Activated CD4-positive, alpha-beta T cell treated with anti-CD3 and anti-CD28 coated beads, Interleukin-2, Interleukin-6, amounts not matched to agents 100 ng/mL and 50 ng/mL, durations not matched to agents 16 hours and 8 hours (primary cell): ENCODE results near the gene RCE1.

ENCODE experiments used
- DNase-seq: peaks from one replicate; pipeline ENCODE4 v3.0.0-alpha.2; 2020

The RCE1 gene

GRCh38 chr11:66845143-66845875, 2.1 kb downstream of the RCE1 start:
- DNase-seq = no peak

DNA sequence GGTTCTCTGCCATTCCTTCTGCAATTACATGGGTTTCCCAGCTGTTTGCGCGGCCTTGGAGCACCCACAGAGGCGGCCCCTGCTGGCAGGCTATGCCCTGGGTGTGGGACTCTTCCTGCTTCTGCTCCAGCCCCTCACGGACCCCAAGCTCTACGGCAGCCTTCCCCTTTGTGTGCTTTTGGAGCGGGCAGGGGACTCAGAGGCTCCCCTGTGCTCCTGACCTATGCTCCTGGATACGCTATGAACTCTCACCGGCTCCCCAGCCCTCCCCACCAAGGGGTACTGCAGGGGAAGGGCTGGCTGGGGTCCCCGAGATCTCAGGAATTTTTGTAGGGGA, 2.6 kb downstream of the RCE1 start:
- DNase-seq = no peak

GRCh38 chr11:66846671-66847091, 3.4 kb downstream of the RCE1 start:
- no peak for DNase-seq

DNA sequence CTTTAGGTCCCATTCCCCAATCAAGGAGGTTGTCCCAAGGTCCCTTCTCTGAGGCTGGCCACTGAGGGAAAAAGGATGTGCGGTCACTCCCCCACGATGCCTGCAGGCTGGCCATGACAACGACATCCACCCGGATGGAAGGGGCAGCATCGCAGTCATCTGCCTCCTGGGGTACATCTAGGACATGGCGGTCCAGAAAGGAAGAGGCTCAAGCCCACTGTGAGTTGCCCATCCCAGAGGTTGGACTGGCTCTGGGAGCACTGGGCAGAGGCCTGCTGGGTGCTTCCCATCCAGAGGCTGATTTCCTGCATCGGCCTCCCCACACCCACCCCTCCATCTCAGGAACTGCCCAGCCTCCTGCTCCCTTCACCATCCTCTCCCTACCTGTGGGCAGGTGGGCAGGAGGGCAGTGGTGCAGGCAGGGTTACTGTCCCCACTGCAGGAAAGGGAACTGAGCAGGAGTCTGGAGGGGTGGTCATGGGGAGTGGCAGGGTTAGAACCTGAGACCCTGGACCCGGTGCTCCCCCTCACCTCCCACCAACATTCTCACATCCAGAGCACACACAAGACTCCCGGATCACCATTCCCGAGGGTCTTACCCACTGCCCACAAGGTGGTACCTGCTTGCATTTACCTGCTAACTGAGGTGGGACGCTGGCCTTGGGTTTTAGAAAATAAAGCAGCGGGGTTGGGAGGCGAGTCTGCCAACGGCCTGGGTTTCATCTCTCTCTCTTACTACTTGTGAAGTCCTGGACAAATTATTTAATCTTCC, 4.4 kb downstream of the RCE1 start:
- DNase-seq = no peak

GRCh38 chr11:66848671-66849500, 5.6 kb downstream of the RCE1 start:
- no peak for DNase-seq

- DNase-seq = no peak
Measured at GRCh38 chr11:66849501-66850234, 6.4 kb downstream of the RCE1 start.

DNA sequence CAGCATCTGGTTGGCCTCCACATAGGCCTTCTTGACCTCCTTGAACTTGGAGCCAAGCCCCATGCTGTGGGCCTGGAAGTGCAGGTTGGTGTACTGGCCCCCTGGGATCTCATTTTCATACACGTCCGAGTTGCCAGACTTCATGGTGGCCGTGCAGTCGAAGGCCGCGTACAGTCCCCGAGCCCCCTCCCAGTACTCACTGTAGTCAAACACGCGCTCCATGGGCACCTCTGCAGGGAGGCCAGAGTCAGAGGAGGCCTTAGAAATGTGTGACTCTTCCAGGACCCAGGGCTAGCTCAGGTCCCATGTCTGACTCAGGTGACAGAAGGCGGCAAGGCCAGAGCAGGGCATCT, 7.0 kb downstream of the RCE1 start:
- no peak for DNase-seq

GRCh38 chr11:66850588-66851238, 7.5 kb downstream of the RCE1 start:
- no peak for DNase-seq

DNA sequence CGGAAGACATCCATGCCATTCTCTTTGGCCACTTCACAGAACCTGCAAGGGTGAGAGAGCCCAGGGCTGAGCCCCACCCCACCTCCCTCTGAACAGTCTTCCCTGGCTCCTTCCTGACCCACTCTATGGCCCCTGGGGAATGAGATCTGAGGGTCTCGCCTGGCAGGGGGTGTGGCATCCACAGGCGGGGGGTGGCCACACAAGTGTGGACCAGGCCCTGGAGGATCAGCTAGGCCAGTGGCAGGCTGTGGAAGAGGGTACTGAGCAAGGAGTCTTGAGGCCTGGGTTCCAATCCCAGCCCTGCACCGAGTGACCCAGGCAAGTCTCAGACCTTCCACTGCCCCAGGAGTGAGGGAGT, 8.0 kb downstream of the RCE1 start:
- DNase-seq = no peak

DNA sequence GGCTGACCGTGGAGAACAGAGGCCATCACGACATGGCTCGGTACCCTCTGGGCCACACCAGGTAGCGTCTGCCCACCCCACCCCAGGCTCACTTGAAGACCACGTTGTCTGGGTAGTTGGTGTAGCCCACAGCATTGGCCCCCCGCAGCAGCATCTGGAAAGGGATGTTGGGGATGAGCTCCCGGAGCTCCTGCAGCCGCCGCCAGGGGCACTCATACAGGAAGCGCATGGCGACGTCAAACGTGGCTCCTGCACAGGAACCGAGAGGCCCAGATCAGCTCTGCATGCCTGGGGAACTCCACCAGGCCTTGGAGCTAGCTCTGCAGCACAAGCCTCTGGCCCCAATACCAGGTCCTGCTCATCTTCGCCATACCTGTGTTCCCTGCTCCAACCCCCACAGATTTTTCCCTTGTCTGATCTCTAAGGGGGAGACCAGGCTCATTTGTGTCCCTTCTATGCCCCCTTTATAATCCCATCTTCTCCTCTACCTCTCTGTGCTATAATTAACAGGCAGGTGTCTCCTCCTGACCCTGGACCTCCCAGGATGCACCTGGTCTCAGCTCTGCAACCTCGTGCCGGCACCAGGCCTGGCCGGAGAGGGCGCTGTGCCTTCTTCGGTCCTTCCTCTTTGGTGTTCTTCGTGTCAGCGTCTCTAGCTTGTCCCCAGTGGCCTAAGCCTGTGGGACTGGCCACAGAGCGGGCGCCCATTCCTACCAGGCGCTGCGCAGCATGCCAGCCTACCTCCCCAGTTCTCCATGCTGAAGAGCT, 8.6 kb downstream of the RCE1 start:
- DNase-seq = peak; percentile 40

DNA sequence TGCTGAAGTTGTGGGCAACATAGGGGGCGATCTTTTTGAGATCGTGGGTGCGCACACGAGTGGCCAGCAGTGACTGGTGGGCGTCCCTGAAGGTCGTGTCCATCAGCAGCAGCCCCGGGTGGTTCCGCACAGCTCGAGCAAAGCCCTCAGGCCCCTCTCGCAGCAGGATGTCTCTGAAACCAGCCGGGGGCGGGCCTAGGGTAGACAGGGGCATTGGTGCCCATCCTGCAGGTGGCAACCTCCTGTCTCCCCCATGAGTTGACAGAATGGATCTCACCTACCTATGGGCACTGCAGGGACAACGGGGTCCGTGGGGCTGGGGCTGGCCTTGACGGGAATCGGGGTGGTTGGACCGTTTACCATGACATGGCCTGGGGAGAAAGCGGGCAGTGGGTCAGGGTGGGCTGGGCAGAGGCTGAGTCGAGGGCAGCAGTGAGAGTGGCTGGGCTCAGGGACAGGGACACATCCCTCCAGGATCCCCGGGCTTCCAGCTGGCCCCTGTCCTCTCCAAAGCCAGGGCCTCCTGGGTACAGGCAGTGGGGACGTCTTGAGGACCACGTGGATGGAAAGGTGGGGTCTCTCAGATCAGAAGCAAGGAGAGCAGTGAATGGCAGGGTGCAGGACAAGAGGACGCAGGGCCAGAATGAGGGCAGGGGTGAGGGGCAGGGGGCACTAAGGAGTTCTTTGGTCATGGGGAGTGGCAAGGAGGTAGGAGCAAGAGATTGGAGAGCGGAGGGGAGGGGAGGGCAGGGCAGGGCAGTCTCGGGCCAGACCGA, 9.4 kb downstream of the RCE1 start:
- DNase-seq = no peak

DNA sequence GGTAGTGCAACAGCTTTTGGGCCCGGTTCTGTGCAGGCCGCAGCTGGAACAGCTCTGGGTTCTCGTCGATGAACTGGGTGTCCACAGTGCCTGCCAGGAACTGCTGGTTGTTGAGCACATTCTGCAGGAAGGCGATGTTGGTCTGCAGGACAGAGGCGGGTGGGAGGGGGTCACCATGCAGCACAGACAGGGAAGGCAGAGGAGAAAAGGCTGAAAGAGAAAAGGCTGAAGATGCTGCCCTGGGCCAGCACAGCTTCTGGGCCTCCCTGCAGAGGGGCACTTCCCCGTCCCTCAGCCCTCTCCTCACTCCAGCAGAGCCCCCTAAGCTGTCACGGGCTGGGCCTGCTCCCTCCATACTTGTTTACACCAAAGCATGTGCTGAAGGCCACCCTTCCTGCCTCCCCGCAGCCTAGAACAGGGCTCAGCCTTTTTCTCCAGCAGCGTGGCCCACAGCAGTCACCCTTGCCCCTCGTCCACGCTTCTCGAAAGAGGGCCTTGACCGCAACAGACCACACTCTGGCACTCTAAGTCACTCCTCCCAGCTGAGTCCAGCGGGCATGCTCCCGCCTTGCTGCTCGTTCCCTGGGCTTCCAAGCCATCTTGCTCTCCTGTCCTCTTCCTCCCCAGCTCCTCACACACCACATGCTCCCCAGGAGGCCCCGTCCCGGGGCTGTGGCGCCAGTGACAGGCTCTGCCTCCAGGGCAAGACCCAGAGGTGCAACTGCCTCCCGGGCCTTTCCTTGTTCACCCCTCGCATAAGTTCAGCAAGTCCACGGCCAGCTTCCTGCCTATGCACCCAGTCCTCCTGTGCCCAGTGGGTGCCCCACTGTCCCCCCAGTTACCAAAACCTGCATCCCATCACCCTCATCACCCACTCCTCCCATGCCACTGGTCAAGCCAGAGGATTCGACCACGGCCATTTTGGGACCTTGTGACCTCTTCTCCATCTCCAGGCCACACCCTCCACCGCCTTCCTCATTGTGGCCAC, 10.3 kb downstream of the RCE1 start:
- no peak for DNase-seq

DNA sequence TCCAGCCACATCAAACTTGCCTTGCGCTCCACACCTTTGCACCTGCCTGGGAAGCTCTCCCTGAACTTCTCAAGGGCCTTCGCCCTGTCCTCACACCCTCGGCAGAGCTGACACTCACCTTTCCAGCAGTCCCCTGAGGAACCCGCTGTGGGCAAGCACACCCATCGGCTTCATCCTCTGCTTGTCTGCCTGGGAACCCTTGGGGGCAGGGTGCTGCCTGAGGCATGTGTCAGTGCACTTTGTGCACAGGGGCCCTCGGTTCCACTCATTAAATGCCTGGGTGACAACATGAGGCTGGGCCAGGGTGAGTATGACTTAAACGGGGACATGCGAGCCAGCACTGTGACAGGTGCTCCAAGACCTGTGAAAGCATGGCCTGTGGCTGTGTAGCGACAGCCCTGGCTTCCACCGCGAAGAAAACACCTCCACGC, 11.0 kb downstream of the RCE1 start:
- no peak for DNase-seq

DNA sequence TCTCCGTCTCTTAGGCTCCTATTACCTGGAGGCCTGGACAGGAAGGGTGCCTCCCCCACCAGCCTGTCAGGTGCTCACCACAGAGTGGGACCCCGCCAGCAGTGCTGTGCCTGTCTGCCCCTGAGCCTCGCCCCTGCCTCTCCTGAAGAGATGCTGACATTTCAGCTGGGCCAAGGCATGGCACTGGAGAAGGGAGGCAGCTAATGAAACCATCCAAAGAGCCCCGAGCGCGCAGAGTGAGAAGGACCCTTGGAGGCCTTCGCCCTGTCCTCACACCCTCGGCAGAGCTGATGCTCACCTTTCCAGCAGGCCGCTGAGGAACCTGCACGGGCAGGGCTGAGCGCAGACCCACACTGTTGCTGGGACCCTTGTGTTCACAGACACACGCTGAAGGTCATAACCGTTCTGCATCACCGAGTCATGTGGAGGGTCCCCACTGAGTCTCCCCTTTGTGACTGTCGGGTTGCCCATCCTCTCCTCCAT, 11.5 kb downstream of the RCE1 start:
- DNase-seq = no peak

DNA sequence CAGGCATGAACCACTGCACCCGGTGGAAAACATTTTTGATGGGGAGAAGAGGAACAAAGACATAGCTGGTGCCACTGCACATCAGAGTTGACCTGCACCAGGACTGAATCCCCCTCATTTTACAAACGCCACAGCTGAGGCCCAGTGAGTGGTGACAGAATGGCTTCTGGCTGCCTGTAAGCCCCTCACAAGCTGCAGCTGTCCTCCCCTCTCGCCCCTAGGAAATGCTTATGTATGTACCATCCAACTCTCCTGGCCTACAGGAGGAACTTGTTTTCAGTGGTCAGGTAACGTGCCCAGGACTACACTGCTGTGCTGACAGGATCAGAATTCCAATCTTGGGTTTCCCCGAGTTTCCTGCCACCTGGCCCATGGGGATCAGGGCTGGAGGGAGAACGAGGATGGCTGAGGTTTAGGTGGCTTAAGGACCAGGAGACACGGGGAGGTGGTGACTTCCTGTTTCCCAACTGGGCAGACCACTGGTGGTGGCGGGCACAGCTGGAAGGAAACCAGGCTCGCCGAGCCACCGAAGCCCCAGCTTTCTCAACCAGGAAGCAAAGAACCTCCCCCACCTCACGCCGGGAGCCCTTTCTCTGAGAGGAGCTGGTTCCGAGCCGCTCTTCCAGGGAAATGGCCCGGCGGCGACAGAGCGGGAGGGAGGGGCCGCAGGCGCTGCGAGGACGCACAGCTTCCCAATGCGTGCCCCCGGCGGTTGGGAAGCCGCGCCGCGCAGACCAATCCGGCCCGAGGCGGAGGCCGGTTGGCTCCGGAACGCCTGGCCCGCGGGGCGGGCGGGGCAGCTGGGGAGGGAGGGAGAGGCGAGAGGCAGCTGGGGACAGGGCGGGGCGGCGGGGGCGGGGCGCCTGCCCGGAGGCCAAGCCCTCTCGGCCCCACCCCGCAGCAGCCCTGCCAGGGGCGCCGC, 12.6 kb downstream of the RCE1 start:
- peak; percentile 96 for DNase-seq

DNA sequence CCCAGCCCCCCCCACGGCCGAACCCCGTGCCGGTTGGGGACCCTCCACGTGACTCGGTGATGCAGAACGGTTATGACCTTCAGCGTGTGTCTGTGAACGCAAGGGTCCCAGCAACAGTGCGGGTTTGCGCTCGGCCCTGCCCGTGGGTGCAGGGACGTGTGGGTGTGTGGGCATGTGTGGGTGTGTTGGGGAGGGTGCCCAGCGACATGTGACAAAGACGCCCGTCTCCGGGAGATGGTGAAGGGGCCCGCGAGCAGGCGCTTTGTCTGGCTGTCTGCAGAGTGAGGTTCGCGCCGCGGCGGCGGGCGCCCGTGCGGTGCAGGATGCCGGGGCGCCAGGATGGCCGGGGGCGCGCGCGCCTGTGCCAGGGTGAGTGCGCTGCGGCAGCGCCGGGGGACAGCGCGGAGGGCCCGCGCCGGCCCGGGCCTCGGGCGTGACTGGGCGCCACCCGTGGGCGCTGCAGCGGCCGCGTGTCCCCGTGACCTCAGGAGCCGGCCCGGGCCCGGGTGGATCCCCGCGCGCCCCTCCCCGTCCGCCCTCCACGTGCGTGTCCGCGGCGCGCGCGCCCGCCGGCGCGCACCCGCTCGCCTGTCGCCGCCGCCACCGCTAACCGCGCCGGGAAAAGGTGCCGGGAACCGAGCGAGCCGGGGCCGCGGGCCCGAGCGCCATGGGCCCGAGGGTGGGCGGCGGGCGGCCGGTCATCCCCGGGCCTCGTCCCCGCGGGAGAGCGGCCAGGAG, 13.4 kb downstream of the RCE1 start, which contains the start of gene LRFN4:
Gene LRFN4, plus strand, starts transcription at position 569 of the 738 bp plus-strand sequence. CDS start 681 bp downstream, outside the sequence.
- DNase-seq = peak; percentile 52

- DNase-seq = no peak
Measured at GRCh38 chr11:66857234-66857926, 14.1 kb downstream of the RCE1 start.
